Prostate gland (tissue), 2 donors: ENCODE results near the gene TMUB1. TPM values are rescaled to one million over a fixed set of nuclear protein-coding genes. Genes with fewer than 3 reads are reported as not detected.

ENCODE experiments used
- DNase-seq: peaks from one replicate; pipeline ENCODE4 v3.0.0-alpha.2; 2019; ENCODE audit warnings: low spot score
- H3K27ac ChIP-seq, 2 donors: fragments of 200-600 bp; sonication (generic); 2 replicates each; pipeline ENCODE4 v1.5.1; 2017 to 2019
- H3K27me3 ChIP-seq: fragments of 200-600 bp; sonication (generic); replicated peaks from 2 replicates; pipeline ENCODE4 v1.5.1; 2019; ENCODE audit not compliant: insufficient read depth
- H3K36me3 ChIP-seq, 2 donors: fragments of 200-600 bp; sonication (generic); 1 replicate in 1 of 2; 2 replicates in 1 of 2; pipeline versions ENCODE4 v1.5.1 to v1.8.1; 2017 to 2019
- H3K4me1 ChIP-seq: fragments of 200-600 bp; sonication (generic); replicated peaks from 2 replicates; pipeline ENCODE4 v1.5.1; 2019
- H3K4me3 ChIP-seq, 2 donors: fragments of 200-600 bp; sonication (generic); 2 replicates each; pipeline ENCODE4 v1.5.1; 2017 to 2019
- H3K9me3 ChIP-seq: fragments of 200-600 bp; sonication (generic); 2 replicates; pipeline ENCODE4 v1.5.1; 2017
- CTCF ChIP-seq, 4 experiments: fragments of 200-600 bp in 2 of 4; fragments of 450-650 bp in 2 of 4; sonication (generic) in 2 of 4; IDR thresholded peaks; 1 replicate in 3 of 4; 2 replicates in 1 of 4; pipeline ENCODE4 v1.5.1; 2016 to 2019; ENCODE audit warnings: antibody characterized with exemption in 4 of 4, mild to moderate bottlenecking in 2 of 4, moderate library complexity in 2 of 4
- POLR2A ChIP-seq: fragments of 450-650 bp; IDR thresholded peaks from one replicate; pipeline ENCODE4 v1.6.1; 2016; ENCODE audit warnings: antibody characterized with exemption, mild to moderate bottlenecking
- POLR2AphosphoS5 ChIP-seq: sonication (generic); formaldehyde crosslinking; IDR thresholded peaks from one replicate; pipeline ENCODE4 v1.6.1; 2017; ENCODE audit warnings: antibody characterized with exemption
- WGBS: methylation state at CpG from one replicate; pipeline ENCODE4 v1.1.5; 2018; 5-methylcytosine and 5-hydroxymethylcytosine counted together
- intact Hi-C: fragments of 100-400 bp; cut with DNase I; formaldehyde crosslinking; loops from one replicate; pipeline ENCODE4 v1.14.2; 2022
- total RNA-seq, 2 donors: library from RNA; depleted of rRNA; stranded (reverse); fragments of >200 nt; gene quantifications; one replicate each; pipeline ENCODE4 v1.1.0, GENCODE V29; 2016

TMUB1 gene
- total RNA-seq, 2 donors from 2014 or later = 79.8 to 99.4 TPM

- no peak for DNase-seq
- H3K9me3 ChIP-seq = no peaks in the 10 kb centered on the region
- H3K4me3 ChIP-seq = no peak overlapping the region
- H3K4me1 ChIP-seq = no peaks in the 10 kb centered on the region
- no peak overlapping the region for H3K27ac ChIP-seq
- intact Hi-C loops = no loop called here
- TF ChIP-seq POLR2A (no peak), POLR2AphosphoS5 (no peak), CTCF (IDR thresholded peaks at IDR 0.05) (no peak)
- no peaks in the 10 kb centered on the region for H3K27me3 ChIP-seq
- peaks cover 11 to 37% of the 10 kb centered on the region in 2 donors for H3K36me3 ChIP-seq
- 92% methylated on average over 15 of the region's 15 CpGs for WGBS
These were observed 12.7 kb downstream of the TMUB1 start for GRCh38 chr7:151070574-151070960.

- intact Hi-C loops = no loop called here
- 88% methylated on average over 14 of the region's 17 CpGs for whole genome bisulfite sequencing
- H3K36me3 ChIP-seq = peaks cover 15 to 32% of the 10 kb centered on the region in 2 donors
These were observed 13.3 kb downstream of the TMUB1 start for GRCh38 chr7:151069841-151070573.

GRCh38 chr7:151068069-151068773 lies 15.1 kb downstream of the TMUB1 start:
- WGBS = 79% methylated on average over 12 of the region's 12 CpGs
- Histone ChIP-seq H3K9me3 (no peaks in the 10 kb centered on the region), H3K27me3 (no peaks in the 10 kb centered on the region), H3K4me3 (no peak overlapping the region), H3K27ac (no peak overlapping the region), H3K36me3 (peaks cover 23 to 34% of the 10 kb centered on the region in 2 donors), H3K4me1 (no peaks in the 10 kb centered on the region)
- TF ChIP-seq POLR2A (no peak), CTCF (IDR thresholded peaks at IDR 0.05) (no peak), POLR2AphosphoS5 (no peak)
- intact Hi-C loops = no loop called here
- DNase-seq = no peak

More at GRCh38 chr7:151069841-151070573, 13.3 kb downstream of the TMUB1 start:
- H3K4me1 ChIP-seq = no peaks in the 10 kb centered on the region
- no peak overlapping the region for H3K27ac ChIP-seq
- no peaks in the 10 kb centered on the region for H3K27me3 ChIP-seq
- no peak overlapping the region for H3K4me3 ChIP-seq
- no peak for DNase-seq
- TF ChIP-seq POLR2AphosphoS5 (no peak), POLR2A (no peak), CTCF (IDR thresholded peaks at IDR 0.05) (no peak)
- no peaks in the 10 kb centered on the region for H3K9me3 ChIP-seq

GRCh38 chr7:151066273-151066974 lies 16.9 kb downstream of the TMUB1 start:
- H3K4me1 ChIP-seq = peaks cover 2% of the 10 kb centered on the region
- no peak overlapping the region for H3K27ac ChIP-seq
- intact Hi-C loops = no loop called here
- no peaks in the 10 kb centered on the region for H3K27me3 ChIP-seq
- WGBS = 91% methylated on average over 35 of the region's 39 CpGs
- H3K36me3 ChIP-seq = peaks cover 21 to 34% of the 10 kb centered on the region in 2 donors
- no peak for DNase-seq
- TF ChIP-seq CTCF (IDR thresholded peaks at IDR 0.05) (no peak), POLR2AphosphoS5 (no peak), POLR2A (no peak)
- H3K9me3 ChIP-seq = no peaks in the 10 kb centered on the region
- H3K4me3 ChIP-seq = no peak overlapping the region
